ENCODE data around the gene CDX1. TPM values are rescaled to one million over a fixed set of nuclear protein-coding genes. Genes with fewer than 3 reads are reported as not detected.

CDX1 gene
- total RNA-seq, 1 donor from 2014 or later: not detected

GRCh38 chr5:150182774-150183173, 16.2 kb downstream of the CDX1 start:
- H3K4me1 Mint-ChIP-seq: no peaks in the 10 kb centered on the region
- no peak for DNase-seq
- intact Hi-C loops (cut with micrococcal nuclease): no loop called here
- no peaks in the 10 kb centered on the region for H3K36me3 Mint-ChIP-seq (ENCODE audit: low read depth)
- no peaks in the 10 kb centered on the region for H3K9me3 Mint-ChIP-seq
- peaks cover 12% of the 10 kb centered on the region for H3K27me3 Mint-ChIP-seq
- H3K4me3 Mint-ChIP-seq: no peak overlapping the region
- H3K27ac Mint-ChIP-seq: no peak overlapping the region

GRCh38 chr5:150183436-150183835, 16.9 kb downstream of the CDX1 start:
- intact Hi-C loops (cut with micrococcal nuclease): no loop called here
- no peaks in the 10 kb centered on the region for H3K4me1 Mint-ChIP-seq
- no peak for DNase-seq
- H3K4me3 Mint-ChIP-seq: no peak overlapping the region
- peaks cover 13% of the 10 kb centered on the region for H3K27me3 Mint-ChIP-seq
- no peaks in the 10 kb centered on the region for H3K36me3 Mint-ChIP-seq (ENCODE audit: low read depth)
- no peaks in the 10 kb centered on the region for H3K9me3 Mint-ChIP-seq
- no peak overlapping the region for H3K27ac Mint-ChIP-seq

GRCh38 chr5:150184006-150184405, 17.4 kb downstream of the CDX1 start:
- Mint-ChIP-seq H3K9me3 (no peaks in the 10 kb centered on the region), H3K36me3 (ENCODE audit: low read depth) (no peaks in the 10 kb centered on the region), H3K27ac (no peak overlapping the region), H3K27me3 (peaks cover 10% of the 10 kb centered on the region), H3K4me3 (no peak overlapping the region), H3K4me1 (no peaks in the 10 kb centered on the region)
- DNase-seq: no peak
- intact Hi-C loops (cut with micrococcal nuclease): no loop called here

DNA sequence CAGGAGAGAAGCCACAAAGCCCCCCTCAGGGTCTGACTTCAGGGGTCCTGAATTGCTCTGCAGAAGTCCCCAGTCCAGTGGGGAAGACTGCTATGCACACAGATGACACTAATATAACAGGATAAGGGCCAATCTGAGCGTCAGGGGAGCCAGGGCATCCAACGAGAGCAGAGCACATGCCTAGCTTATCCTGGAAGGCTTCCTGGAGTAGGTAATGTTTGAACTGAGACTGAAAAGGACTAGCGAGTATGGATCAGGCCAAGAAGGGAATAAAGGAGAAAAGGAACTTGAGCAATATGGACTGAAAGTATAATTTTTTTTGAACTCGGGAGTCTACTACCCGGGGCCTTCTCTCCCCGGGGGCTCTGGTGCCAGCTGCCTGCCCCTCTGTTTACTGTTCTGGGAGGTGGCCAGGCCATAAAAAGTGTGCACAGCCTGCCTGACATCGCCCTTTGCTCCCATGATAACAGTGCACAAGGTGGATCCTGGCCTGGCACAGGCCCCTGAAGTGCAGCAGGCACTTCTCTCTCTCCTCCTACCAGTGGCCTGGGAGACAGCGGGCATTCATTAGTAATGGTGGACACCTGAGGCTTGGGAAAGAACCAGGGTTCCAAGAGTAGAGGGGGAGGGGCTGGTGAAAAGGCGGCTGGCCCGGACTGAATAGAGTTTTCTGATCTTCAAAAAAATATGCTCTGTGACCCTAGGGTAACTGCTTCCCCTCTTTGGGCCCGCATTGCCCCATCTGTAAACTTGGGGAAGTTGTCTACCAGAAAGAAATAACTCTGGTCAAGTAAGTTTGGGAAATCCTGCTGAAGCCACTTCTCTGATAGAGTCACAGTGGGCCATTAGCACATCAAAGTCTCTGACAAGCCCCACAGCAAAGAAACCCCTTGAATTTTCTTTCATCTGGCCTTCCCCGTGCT, 18.7 kb downstream of the CDX1 start:
- DNase-seq: no peak
- intact Hi-C loops (cut with micrococcal nuclease): no loop called here

GRCh38 chr5:150186137-150186536, 19.6 kb downstream of the CDX1 start:
- DNase-seq: no peak
- intact Hi-C loops (cut with micrococcal nuclease): no loop called here
- Mint-ChIP-seq H3K27me3 (peaks cover 25% of the 10 kb centered on the region), H3K27ac (no peak overlapping the region), H3K36me3 (ENCODE audit: low read depth) (no peaks in the 10 kb centered on the region), H3K9me3 (no peaks in the 10 kb centered on the region), H3K4me3 (no peak overlapping the region), H3K4me1 (no peaks in the 10 kb centered on the region)

More for the DNA sequence above, 18.7 kb downstream of the CDX1 start:
- Mint-ChIP-seq H3K27me3 (peaks cover 18% of the 10 kb centered on the region), H3K4me1 (no peaks in the 10 kb centered on the region), H3K4me3 (no peak overlapping the region), H3K27ac (no peak overlapping the region), H3K9me3 (no peaks in the 10 kb centered on the region), H3K36me3 (ENCODE audit: low read depth) (no peaks in the 10 kb centered on the region)

DNA sequence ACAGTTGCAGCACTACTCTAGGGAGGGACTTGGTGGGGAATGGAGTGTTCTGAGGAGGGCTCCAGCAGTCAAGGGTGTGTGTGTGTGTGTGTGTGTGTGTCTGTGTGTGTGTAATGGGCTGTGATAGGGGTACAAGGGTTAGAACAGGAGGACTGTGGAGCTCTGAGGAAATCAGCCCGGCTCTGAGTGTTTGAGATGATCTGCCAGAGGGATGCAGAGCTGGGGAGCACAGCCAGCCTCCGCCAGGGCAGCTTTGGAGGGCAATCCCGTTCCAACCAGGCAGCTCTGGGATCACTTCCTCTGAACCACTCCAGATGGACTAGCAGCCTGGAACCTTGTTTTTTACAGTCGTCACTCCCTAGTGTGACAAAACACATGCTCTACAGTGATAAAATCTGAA, 20.3 kb downstream of the CDX1 start:
- intact Hi-C loops (cut with micrococcal nuclease): no loop called here
- Mint-ChIP-seq H3K4me1 (no peaks in the 10 kb centered on the region), H3K36me3 (ENCODE audit: low read depth) (no peaks in the 10 kb centered on the region), H3K27me3 (peaks cover 31% of the 10 kb centered on the region), H3K27ac (no peak overlapping the region), H3K4me3 (no peak overlapping the region), H3K9me3 (no peaks in the 10 kb centered on the region)
- no peak for DNase-seq

DNA sequence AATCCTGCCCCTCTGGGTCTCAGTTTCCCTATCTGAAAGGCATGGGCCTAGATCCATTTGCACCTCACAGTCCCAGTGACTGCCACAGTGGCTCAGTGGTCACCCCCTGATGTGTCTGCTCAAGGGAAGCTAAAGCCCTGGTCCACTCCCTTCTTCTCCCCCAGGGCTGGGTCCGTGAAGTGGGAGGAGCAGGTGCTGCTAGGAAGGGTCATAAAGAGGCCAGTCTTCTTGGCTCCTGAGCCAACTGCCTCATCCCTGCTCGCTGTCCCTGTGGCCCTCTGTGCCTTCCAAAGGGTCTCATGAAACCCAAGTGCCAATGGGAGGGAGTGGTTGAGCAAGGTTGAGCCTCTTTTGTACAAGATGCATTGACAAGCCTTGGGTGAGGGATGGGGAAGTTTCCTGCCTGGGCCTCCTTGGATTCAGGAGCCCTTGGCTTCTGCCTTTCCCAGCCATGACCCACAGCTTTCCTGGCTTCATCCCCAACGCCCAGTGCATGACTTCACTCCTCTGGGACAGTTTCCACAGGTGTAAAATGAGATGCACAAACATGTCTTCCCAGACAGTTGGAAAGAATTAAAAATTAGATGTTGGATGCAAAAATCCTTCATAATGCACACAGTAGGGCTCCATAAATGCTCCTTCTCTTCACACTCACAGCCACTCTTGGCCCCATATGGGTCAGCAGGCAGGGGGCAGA, 21.7 kb downstream of the CDX1 start:
- no peaks in the 10 kb centered on the region for H3K4me1 Mint-ChIP-seq
- no peak overlapping the region for H3K4me3 Mint-ChIP-seq
- DNase-seq: no peak
- peaks cover 35% of the 10 kb centered on the region for H3K27me3 Mint-ChIP-seq
- no peak overlapping the region for H3K27ac Mint-ChIP-seq
- no peaks in the 10 kb centered on the region for H3K9me3 Mint-ChIP-seq
- H3K36me3 Mint-ChIP-seq (ENCODE audit: low read depth): no peaks in the 10 kb centered on the region
- intact Hi-C loops (cut with micrococcal nuclease): no loop called here

GRCh38 chr5:150189326-150189725, 22.7 kb downstream of the CDX1 start:
- Mint-ChIP-seq H3K4me1 (no peaks in the 10 kb centered on the region), H3K9me3 (no peaks in the 10 kb centered on the region), H3K4me3 (no peak overlapping the region), H3K27ac (no peak overlapping the region), H3K27me3 (peaks cover 35% of the 10 kb centered on the region), H3K36me3 (ENCODE audit: low read depth) (no peaks in the 10 kb centered on the region)
- DNase-seq: no peak
- intact Hi-C loops (cut with micrococcal nuclease): no loop called here

DNA sequence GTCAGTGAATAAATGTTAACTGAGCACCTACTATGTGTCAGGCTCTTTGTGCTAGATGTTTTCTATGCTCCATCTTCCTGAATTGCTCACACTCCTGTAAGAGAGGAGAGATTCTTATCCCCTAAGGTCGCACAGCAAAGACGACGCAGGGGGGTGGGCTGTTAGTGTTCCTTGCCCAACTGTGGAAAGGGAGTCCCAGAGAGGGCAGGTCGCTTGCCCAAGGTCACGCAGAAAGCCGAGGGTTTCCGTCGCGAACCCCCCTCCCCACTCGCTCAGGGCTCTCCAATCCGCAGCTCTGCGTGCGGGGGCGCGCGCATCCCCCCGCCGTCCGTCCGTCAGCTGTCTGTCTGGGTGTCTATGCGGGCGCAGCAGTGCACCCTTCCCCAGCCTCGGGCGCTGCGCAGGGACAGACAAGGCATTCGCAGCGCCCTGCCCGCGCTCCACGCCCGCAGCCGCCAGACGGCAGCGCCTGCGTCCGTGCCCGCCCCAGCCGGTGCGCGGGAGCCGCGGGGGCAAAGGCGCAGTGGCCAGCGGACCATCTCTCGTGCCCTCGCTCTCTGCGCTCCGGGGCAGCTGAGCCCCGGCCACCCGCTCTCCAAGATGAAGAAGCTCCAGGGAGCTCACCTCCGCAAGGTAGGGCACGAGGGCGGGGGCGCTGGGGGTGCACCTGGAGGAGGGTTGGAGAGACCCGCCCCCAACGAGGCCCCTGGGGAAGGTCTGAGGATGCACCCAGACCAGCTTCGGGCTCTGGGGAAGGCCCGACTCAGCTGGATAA, 23.3 kb downstream of the CDX1 start, which contains the start of gene SLC6A7:
SLC6A7 (plus strand) TSS at position 335 of the 775 bp plus-strand sequence; CDS start at position 601, 266 bp downstream.
- Mint-ChIP-seq H3K4me3 (no peak within 1 kb of the TSS), H3K36me3 (ENCODE audit: low read depth) (no peaks in the 10 kb centered on the region), H3K27ac (no peak within 1 kb of the TSS), H3K9me3 (no peaks in the 10 kb centered on the region), H3K27me3 (peaks cover 35% of the 10 kb centered on the region), H3K4me1 (no peaks in the 10 kb centered on the region)
- no peak for DNase-seq
- intact Hi-C loops (cut with micrococcal nuclease): no loop called here

DNA sequence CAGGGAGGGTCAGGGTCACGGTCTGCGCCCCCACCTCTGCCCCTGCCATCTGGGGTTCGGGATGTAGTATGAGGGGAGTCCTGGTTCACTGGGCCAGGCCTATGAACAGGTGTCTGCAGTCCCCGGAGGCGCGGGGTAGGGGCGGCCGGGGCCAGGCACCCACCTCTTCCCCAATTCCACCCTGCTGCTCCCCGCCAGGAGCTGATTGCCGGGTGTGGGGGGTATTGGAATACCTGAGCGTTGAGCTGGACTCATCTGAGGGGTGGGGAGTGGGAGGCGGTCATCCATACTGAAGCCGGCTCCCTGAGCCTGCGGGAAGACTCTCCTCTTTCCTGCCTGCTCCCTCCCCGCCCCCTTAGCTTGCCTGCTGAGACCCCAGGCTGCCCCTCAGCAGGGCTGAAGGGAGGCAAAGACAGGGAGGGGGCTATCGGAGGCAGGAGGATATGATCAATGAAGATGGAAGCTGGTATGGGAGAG, 24.0 kb downstream of the CDX1 start:
- Mint-ChIP-seq H3K4me3 (no peak overlapping the region), H3K36me3 (ENCODE audit: low read depth) (no peaks in the 10 kb centered on the region), H3K27me3 (peaks cover 35% of the 10 kb centered on the region), H3K4me1 (no peaks in the 10 kb centered on the region), H3K27ac (no peak overlapping the region), H3K9me3 (no peaks in the 10 kb centered on the region)
- intact Hi-C loops (cut with micrococcal nuclease): no loop called here
- no peak for DNase-seq

- H3K36me3 Mint-ChIP-seq (ENCODE audit: low read depth): no peaks in the 10 kb centered on the region
- peaks cover 35% of the 10 kb centered on the region for H3K27me3 Mint-ChIP-seq
- H3K27ac Mint-ChIP-seq: no peak overlapping the region
- no peak overlapping the region for H3K4me3 Mint-ChIP-seq
- no peaks in the 10 kb centered on the region for H3K9me3 Mint-ChIP-seq
- no peaks in the 10 kb centered on the region for H3K4me1 Mint-ChIP-seq
- intact Hi-C loops (cut with micrococcal nuclease): no loop called here
- no peak for DNase-seq
Observed at GRCh38 chr5:150190987-150191386, 24.4 kb downstream of the CDX1 start.

DNA sequence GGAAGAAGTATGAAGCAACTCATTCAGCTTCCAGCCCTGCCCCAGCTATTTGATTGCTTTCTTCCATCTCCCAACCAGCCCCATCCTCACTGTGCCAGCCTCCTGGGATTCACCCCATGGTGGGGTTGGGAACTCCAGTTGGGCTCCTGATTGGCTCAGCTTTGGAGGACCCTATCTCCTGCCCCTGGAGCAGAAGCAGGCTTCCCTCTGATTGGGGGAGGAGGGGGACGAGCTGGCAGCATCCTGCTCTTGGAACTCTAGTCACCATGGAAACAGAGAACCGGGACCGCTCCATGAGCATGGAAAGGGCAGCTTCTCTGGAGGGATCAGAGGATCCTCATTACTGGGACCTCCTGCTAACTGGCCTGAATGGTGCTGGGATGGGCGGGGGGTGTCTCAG, 25.9 kb downstream of the CDX1 start:
- Mint-ChIP-seq H3K36me3 (ENCODE audit: low read depth) (no peaks in the 10 kb centered on the region), H3K4me3 (no peak overlapping the region), H3K9me3 (no peaks in the 10 kb centered on the region), H3K27ac (no peak overlapping the region), H3K27me3 (peaks cover 32% of the 10 kb centered on the region), H3K4me1 (no peaks in the 10 kb centered on the region)
- DNase-seq: no peak
- intact Hi-C loops (cut with micrococcal nuclease): no loop called here

DNA sequence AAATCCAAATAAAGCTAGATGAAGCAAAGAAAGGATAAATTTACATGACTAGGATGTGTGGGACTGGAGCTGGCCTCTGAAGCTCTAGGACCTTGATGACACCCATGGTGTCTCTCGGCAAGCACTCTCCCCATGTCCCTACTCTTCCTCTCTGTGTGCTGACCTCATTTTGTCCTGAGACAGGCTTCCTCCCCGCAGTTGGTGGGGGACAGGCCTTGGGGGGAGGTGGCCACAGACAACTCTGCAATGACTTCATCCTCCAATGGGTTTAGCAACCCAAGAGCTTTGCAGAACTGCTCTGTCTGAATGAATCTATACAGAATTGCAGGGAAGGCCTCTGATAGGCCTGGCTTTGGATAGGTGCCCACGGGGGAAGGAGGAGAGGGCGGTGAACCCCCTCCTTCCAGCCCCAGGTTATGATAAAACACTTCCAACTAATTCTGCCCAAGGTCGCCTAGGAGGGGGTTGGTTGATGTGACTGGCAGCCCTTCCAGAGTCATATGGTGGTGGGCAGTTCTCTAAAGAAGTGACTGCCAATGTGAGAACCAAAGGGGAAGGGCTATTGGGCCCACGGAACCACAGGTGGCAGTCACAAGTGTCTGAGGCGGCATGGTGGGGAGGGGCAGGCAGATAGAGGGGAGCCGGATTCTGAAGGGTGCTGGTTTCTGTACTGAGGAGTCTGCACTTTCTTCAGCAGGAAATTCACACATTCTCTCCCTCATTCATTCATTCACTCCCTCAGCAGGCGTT, 29.3 kb downstream of the CDX1 start:
- Mint-ChIP-seq H3K27ac (no peak overlapping the region), H3K27me3 (peaks cover 14% of the 10 kb centered on the region), H3K36me3 (ENCODE audit: low read depth) (no peaks in the 10 kb centered on the region), H3K9me3 (no peaks in the 10 kb centered on the region), H3K4me3 (no peak overlapping the region), H3K4me1 (no peaks in the 10 kb centered on the region)
- intact Hi-C loops (cut with micrococcal nuclease): no loop called here
- no peak for DNase-seq

Data from activated CD4-positive, alpha-beta T cell treated with anti-CD3 and anti-CD28 coated beads, Interleukin-2, amount 10 ng/mL, durations not matched to agents 24 days and 14 days (primary cell).